ENCODE data around the gene ATP1B3. TPM values are rescaled to one million over a fixed set of nuclear protein-coding genes. Genes with fewer than 3 reads are reported as not detected.

The ATP1B3 gene
- total RNA-seq, 1 experiment from 2014 or later, result 25.9 TPM

- DNase-seq (ENCODE audit: low read depth), result no peak
- in situ Hi-C loops (cut with HindIII; ENCODE audit: low pct_unique_long_range_greater_than_20kb, low sequenced_read_pairs), result no loop called here
Observed at GRCh38 chr3:141930801-141931200, 54.4 kb downstream of the ATP1B3 start.

DNA sequence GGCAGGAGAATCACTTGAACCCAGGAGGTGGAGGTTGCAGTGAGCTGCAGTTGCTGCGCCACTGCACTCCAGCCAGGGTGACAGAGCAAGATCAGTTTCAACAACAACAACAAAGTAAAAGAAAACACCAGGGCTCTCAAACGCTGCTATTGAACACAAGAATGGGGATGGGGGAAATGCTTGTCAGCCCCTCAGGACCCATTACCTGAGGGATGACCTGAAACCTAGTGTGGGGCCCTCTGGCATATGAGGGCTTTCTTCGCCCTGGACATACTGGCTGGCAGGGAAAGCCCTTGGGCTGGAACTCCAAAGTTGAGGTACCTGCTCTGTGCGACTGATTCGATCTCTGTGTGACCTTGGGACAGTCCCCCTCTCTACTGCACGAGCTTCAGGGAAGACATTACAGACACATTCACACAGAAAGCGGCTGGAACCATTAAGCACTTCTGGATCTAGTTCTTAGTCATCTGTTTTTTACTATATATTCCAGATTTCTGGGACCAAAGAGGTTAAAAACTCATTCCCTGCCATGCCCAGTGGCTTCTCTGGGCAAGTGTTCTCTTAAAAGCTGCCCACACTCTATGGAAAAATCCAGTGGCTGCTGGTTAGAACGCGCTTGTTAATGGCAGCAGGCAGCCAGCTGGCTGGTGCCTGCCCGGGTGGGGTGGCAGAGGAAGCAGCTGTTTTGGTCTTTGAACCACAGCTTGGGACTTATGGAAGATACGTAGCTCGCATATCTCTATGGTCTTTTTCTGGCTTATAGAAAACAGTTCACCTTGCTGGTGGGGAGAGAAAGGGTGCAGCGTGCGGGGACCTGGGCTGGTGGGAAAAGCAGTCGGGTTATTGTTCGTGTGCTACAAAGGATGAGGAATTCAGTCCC, 57.2 kb downstream of the ATP1B3 start:
- DNase-seq (ENCODE audit: low read depth), result no peak
- in situ Hi-C loops (cut with HindIII; ENCODE audit: low pct_unique_long_range_greater_than_20kb, low sequenced_read_pairs), result no loop called here

- in situ Hi-C loops (cut with HindIII; ENCODE audit: low pct_unique_long_range_greater_than_20kb, low sequenced_read_pairs), result no loop called here
Observed at GRCh38 chr3:141934354-141934753, 57.9 kb downstream of the ATP1B3 start.

DNA sequence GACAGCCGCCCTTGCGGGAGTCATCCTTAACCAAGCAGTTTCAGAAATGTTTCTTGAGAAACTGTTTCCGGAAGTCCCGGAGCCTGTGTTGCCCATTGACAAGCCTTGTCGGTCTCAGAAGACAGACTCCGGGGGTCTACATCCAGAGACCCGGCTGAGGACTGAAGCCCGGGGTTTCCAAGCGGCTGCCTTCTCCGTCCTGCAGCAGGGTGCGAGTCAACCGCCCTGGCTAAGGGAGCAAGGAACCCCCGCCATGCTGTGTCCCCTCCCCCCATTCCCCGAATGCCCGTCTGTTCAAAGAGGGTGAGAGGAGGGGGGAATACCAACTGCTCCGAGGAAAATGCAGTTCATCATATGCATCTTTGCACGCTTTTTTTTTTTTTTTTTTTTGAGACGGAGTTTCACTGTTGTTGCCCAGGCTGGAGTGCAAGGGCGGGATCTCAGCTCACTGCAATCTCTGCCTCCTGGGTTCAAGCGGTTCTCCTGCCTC, 61.6 kb downstream of the ATP1B3 start:
- in situ Hi-C loops (cut with HindIII; ENCODE audit: low pct_unique_long_range_greater_than_20kb, low sequenced_read_pairs), result no loop called here

More at GRCh38 chr3:141934354-141934753, 57.9 kb downstream of the ATP1B3 start:
- DNase-seq (ENCODE audit: low read depth), result no peak

DNA sequence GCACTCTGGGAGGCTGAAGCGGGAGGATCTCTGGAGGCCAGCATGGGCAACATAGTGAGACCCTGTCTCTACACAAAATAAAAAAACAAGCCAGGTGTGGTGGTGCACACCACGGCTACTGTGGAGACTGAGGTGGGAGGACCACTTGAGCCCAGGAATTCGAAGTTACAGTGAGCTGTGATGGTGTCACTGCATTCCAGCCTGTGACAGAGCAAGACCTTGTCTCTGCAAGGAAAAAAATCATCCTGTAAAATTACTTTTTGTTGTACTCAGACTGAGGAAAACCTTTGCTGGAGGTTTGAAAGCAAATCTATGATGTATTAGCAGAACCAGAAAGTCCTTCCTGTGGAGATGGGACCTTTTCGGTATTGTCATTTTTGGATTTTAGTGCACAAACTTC, 63.3 kb downstream of the ATP1B3 start:
- in situ Hi-C loops (cut with HindIII; ENCODE audit: low pct_unique_long_range_greater_than_20kb, low sequenced_read_pairs), result no loop called here
- DNase-seq (ENCODE audit: low read depth), result no peak

More for the DNA sequence above, 61.6 kb downstream of the ATP1B3 start:
- no peak for DNase-seq (ENCODE audit: low read depth)

DNA sequence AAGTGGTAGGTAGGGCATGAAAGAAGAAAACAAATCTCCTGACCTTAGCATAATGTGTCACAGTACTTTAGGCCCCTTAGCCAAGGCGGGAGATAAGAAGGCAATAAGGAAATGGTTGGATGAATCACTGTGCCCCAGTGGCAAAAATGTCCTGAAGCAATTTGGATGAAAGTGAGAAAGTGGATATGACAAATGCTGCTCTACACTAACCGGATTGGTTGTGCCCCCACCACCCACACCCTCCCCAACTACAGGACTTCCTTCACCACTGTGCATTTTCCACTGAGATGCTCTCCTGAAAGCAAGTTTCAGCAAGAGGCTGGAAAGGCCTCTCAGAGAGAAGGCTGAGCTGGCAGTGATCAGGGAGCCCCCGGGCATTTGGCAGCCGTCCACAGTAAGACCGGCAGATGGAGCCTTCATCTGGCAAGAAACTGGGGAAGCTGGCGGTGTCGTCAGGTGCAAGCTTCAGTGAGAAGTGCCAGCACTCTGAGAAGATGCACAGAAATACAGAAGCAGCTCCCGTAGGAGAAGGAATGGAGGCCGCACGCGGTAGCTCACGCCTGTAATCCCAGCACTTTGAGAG, 63.8 kb downstream of the ATP1B3 start:
- in situ Hi-C loops (cut with HindIII; ENCODE audit: low pct_unique_long_range_greater_than_20kb, low sequenced_read_pairs), result no loop called here
- DNase-seq (ENCODE audit: low read depth), result peak; percentile 89

GRCh38 chr3:141941093-141941492, 64.7 kb downstream of the ATP1B3 start:
- in situ Hi-C loops (cut with HindIII; ENCODE audit: low pct_unique_long_range_greater_than_20kb, low sequenced_read_pairs), result no loop called here
- DNase-seq (ENCODE audit: low read depth), result no peak

DNA sequence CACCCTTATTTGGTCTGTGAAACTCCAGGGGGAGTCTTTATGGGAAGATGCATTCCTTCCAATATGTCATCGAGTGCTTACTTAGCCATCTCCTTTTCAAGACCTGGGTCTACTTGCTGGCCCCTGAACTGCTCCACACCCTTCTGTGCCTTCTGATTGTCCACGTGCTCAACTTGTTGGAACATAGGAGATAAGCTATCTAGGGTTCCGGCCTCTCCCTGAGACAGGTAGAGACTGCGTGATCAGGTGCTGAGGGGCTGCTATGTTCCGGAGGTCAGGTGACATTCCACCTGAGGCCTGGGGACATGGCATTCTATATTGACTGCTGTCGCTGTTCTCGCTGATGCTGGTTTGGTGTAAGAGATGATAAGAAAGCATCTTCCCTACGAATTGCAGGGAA, 65.6 kb downstream of the ATP1B3 start:
- no peak for DNase-seq (ENCODE audit: low read depth)
- in situ Hi-C loops (cut with HindIII; ENCODE audit: low pct_unique_long_range_greater_than_20kb, low sequenced_read_pairs), result no loop called here

GRCh38 chr3:141945726-141946485, 69.5 kb downstream of the ATP1B3 start:
- DNase-seq (ENCODE audit: low read depth), result peak; percentile 45
- in situ Hi-C loops (cut with HindIII; ENCODE audit: low pct_unique_long_range_greater_than_20kb, low sequenced_read_pairs), result no loop called here

GRCh38 chr3:141949399-141949798, 73.0 kb downstream of the ATP1B3 start:
- in situ Hi-C loops (cut with HindIII; ENCODE audit: low pct_unique_long_range_greater_than_20kb, low sequenced_read_pairs), result no loop called here
- no peak for DNase-seq (ENCODE audit: low read depth)

- in situ Hi-C loops (cut with HindIII; ENCODE audit: low pct_unique_long_range_greater_than_20kb, low sequenced_read_pairs), result no loop called here
- DNase-seq (ENCODE audit: low read depth), result no peak
Observed at GRCh38 chr3:141949972-141950371, 73.5 kb downstream of the ATP1B3 start.

- no peak for DNase-seq (ENCODE audit: low read depth)
- in situ Hi-C loops (cut with HindIII; ENCODE audit: low pct_unique_long_range_greater_than_20kb, low sequenced_read_pairs), result no loop called here
Observed at GRCh38 chr3:141950572-141951493, 74.4 kb downstream of the ATP1B3 start.

DNA sequence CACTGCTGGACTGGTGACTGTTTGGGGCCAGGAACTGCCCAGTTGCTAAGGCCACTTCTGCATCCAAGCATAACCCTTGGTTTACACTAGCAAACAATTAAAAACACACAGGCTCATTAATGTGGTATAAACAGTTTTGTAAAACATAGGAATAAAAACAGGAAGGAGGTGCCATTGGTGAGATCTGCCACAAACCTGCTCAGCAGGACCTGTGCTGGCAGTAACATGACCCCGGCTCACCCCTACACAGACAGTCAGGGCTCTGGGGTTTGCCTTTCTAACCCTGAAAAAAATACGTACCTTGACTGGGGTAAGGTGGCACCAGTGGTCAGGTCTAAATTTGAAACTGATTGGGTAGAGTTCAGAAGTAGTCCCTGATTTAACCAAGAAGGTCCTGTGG, 76.2 kb downstream of the ATP1B3 start:
- DNase-seq (ENCODE audit: low read depth), result no peak

GRCh38 chr3:141955175-141955574, 78.7 kb downstream of the ATP1B3 start:
- no peak for DNase-seq (ENCODE audit: low read depth)
- in situ Hi-C loops (cut with HindIII; ENCODE audit: low pct_unique_long_range_greater_than_20kb, low sequenced_read_pairs), result no loop called here

More for the DNA sequence above, 76.2 kb downstream of the ATP1B3 start:
- in situ Hi-C loops (cut with HindIII; ENCODE audit: low pct_unique_long_range_greater_than_20kb, low sequenced_read_pairs), result no loop called here

GRCh38 chr3:141959589-141960554, 83.4 kb downstream of the ATP1B3 start:
- no peak for DNase-seq (ENCODE audit: low read depth)
- in situ Hi-C loops (cut with HindIII; ENCODE audit: low pct_unique_long_range_greater_than_20kb, low sequenced_read_pairs), result no loop called here

DNA sequence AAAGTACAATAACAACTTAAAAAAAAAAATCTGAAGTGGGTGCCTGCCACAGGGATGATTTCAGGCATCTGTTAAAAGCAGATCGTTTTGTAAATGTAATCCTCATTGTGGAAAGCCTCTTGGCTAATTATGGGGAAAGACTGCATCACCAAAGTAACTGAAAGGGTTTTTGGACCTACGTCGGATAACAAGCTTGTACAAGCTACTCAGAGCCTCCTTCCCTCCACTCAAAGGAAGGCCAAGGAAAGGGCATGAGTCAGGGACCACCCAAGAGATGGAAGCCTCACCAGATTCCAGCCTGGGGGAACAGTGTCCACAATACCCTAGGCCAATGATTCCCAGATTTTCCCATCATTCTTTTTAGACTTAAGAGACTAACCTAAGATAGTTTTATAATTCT, 84.3 kb downstream of the ATP1B3 start:
- DNase-seq (ENCODE audit: low read depth), result no peak
- in situ Hi-C loops (cut with HindIII; ENCODE audit: low pct_unique_long_range_greater_than_20kb, low sequenced_read_pairs), result no loop called here

DNA sequence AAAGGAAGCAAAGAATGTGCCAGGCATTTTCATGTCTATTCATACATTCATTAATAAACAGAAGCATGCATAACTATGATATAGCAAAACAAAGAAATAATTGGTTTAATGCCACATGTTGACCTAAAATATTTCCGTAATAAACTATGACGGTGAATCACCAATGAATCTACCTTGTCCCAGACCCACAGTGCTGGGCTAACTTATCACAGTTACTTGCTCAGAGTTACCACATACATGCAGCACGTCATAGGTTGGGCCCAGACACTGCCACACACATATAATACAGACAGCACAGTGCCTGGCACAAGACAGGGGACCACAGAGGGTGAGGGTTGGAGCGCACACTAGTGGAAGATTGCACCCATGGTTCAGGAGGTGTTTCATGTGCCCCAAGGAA, 86.9 kb downstream of the ATP1B3 start:
- no peak for DNase-seq (ENCODE audit: low read depth)
- in situ Hi-C loops (cut with HindIII; ENCODE audit: low pct_unique_long_range_greater_than_20kb, low sequenced_read_pairs), result no loop called here
